NCI-H2107 treated with DMSO at 0.1 percent for 48 hours (cell line): ENCODE data around the gene GTF2F2.

ENCODE experiments used
- DNase-seq: peaks from one replicate; lab custom pipeline; 2025; ENCODE audit not compliant: unreplicated experiment; lab: John Stamatoyannopoulos, UW

The GTF2F2 gene

GRCh38 chr13:45119991-45120864 is at the start of gene GTF2F2:
Gene GTF2F2, plus strand, starts transcription at chr13:45120510. Its CDS starts 146 bp downstream, at chr13:45120656.
- peak; percentile 70 for DNase-seq

- no peak for DNase-seq
These were observed 46.5 kb upstream of the GTF2F2 start for GRCh38 chr13:45073809-45074208.

GRCh38 chr13:45074721-45075120 is 45.6 kb upstream of the GTF2F2 start:
- DNase-seq: no peak

- no peak for DNase-seq
These were observed 42.3 kb upstream of the GTF2F2 start for GRCh38 chr13:45078003-45078402.

- no peak for DNase-seq
These were observed 37.3 kb upstream of the GTF2F2 start for GRCh38 chr13:45082964-45083363.

- no peak for DNase-seq
These were observed 35.8 kb upstream of the GTF2F2 start for GRCh38 chr13:45084515-45084914.

GRCh38 chr13:45086484-45086883 is 33.8 kb upstream of the GTF2F2 start:
- no peak for DNase-seq

- DNase-seq: peak; percentile 63
These were observed 27.6 kb upstream of the GTF2F2 start for GRCh38 chr13:45092663-45093062.

- DNase-seq: no peak
These were observed 19.6 kb upstream of the GTF2F2 start for GRCh38 chr13:45100573-45101262.

- peak; percentile 1 for DNase-seq
These were observed 18.8 kb upstream of the GTF2F2 start for GRCh38 chr13:45101327-45102018.

- no peak for DNase-seq
These were observed 18.2 kb upstream of the GTF2F2 start for GRCh38 chr13:45102136-45102507.

- DNase-seq: peak; percentile 1
These were observed 16.9 kb upstream of the GTF2F2 start for GRCh38 chr13:45103449-45103848.

GRCh38 chr13:45104261-45104660 is 16.0 kb upstream of the GTF2F2 start:
- peak; percentile 44 for DNase-seq

GRCh38 chr13:45105895-45106294 is 14.4 kb upstream of the GTF2F2 start:
- DNase-seq: no peak

- DNase-seq: no peak
These were observed 12.8 kb upstream of the GTF2F2 start for GRCh38 chr13:45107539-45107938.

- no peak for DNase-seq
These were observed 11.6 kb upstream of the GTF2F2 start for GRCh38 chr13:45108716-45109101.

GRCh38 chr13:45109102-45109720 is 11.1 kb upstream of the GTF2F2 start:
- DNase-seq: no peak

GRCh38 chr13:45113233-45114224 is 6.8 kb upstream of the GTF2F2 start:
- no peak for DNase-seq

- DNase-seq: peak; percentile 2
These were observed 780 bp upstream of the GTF2F2 start for GRCh38 chr13:45119469-45119990.
